SK-N-SH (cell line): ENCODE results near the gene KCNH8. TPM values are rescaled to one million over a fixed set of nuclear protein-coding genes. Genes with fewer than 3 reads are reported as not detected.

Source experiments
- CTCF ChIA-PET: fragments of 300-600, 350-600 bp; formaldehyde crosslinking; extraction: SDS; loops from one replicate; lab custom pipeline; 2021; lab: Yijun Ruan, JAX
- POLR2A ChIA-PET: fragments of 350-600 bp; sonication (Branson Sonifier 250); formaldehyde crosslinking; extraction: SDS; loops from one replicate; lab custom pipeline; 2020; ENCODE audit warnings: antibody characterized with exemption, inconsistent platforms; lab: Yijun Ruan, JAX
- DNase-seq: peaks from one replicate; pipeline ENCODE4 v3.0.0; 2012
- H2AFZ ChIP-seq: fragments of 200-600 bp; sonication (generic); 2 replicates; pipeline ENCODE4 v1.8.1; 2016; ENCODE audit warnings: antibody characterized with exemption, mild to moderate bottlenecking, low read depth
- H3F3A ChIP-seq: fragments of 200-600 bp; sonication (generic); replicated peaks from 2 replicates; pipeline ENCODE3; 2016; ENCODE audit warnings: antibody characterized with exemption, mild to moderate bottlenecking; ENCODE audit not compliant: insufficient read depth
- H3K27ac ChIP-seq, 2 experiments: fragments of 200-500 bp in 1 of 2; fragments of 200-600 bp in 1 of 2; sonication (Bioruptor generic) in 1 of 2; sonication (generic), shearing (Covaris generic) in 1 of 2; 2 replicates each; pipeline versions ENCODE4 v1.5.1 to v1.6.1; 2014 to 2016; ENCODE audit warnings: low read depth in 2 of 2, inconsistent platforms in 1 of 2, low read length in 1 of 2, mild to moderate bottlenecking in 1 of 2, mixed read lengths in 1 of 2
- H3K27me3 ChIP-seq: fragments of 200-600 bp; sonication (generic), shearing (Covaris generic); 2 replicates; pipeline ENCODE4 v1.6.1; 2016; ENCODE audit warnings: mixed run types; ENCODE audit not compliant: insufficient read depth
- H3K36me3 ChIP-seq, 2 experiments: fragments of 200-500 bp in 1 of 2; fragments of 200-600 bp in 1 of 2; sonication (Bioruptor generic) in 1 of 2; sonication (generic) in 1 of 2; replicated peaks in 1 of 2; 2 replicates each; pipeline versions ENCODE3 to v1.5.1; 2014 to 2016; ENCODE audit warnings: low read length in 1 of 2, mild to moderate bottlenecking in 1 of 2; ENCODE audit not compliant: insufficient read depth in 2 of 2, control insufficient read depth in 1 of 2
- H3K4me1 ChIP-seq, 2 experiments: fragments of 200-500 bp in 1 of 2; fragments of 200-600 bp in 1 of 2; sonication (Bioruptor generic) in 1 of 2; sonication (generic), shearing (Covaris generic) in 1 of 2; 2 replicates each; pipeline versions ENCODE4 v1.5.1 to v1.6.1; 2014 to 2016; ENCODE audit warnings: low read depth in 1 of 2, low read length in 1 of 2, mixed run types in 1 of 2; ENCODE audit not compliant: insufficient read depth in 2 of 2, control insufficient read depth in 1 of 2
- H3K4me2 ChIP-seq: fragments of 200-600 bp; sonication (generic), shearing (Covaris generic); 2 replicates; pipeline ENCODE4 v1.6.1; 2017; ENCODE audit warnings: mixed run types
- H3K4me3 ChIP-seq, 2 experiments: fragments of 200-500 bp in 1 of 2; fragments of 200-600 bp in 1 of 2; sonication (Bioruptor generic) in 1 of 2; sonication (generic), shearing (Covaris generic) in 1 of 2; 2 replicates each; pipeline versions ENCODE4 v1.5.1 to v1.8.1; 2014 to 2016; ENCODE audit warnings: low read depth in 2 of 2, inconsistent platforms in 1 of 2, low read length in 1 of 2, mild to moderate bottlenecking in 1 of 2, mixed read lengths in 1 of 2, moderate library complexity in 1 of 2
- H3K79me2 ChIP-seq: fragments of 200-600 bp; sonication (generic); 2 replicates; pipeline ENCODE4 v1.8.1; 2017; ENCODE audit warnings: mild to moderate bottlenecking; ENCODE audit not compliant: insufficient read depth
- H3K9ac ChIP-seq: fragments of 200-600 bp; sonication (generic); 2 replicates; pipeline ENCODE4 v1.6.1; 2017; ENCODE audit warnings: mixed run types
- H3K9me2 ChIP-seq: fragments of 200-600 bp; sonication (generic); 2 replicates; pipeline ENCODE4 v1.6.1; 2017; ENCODE audit warnings: mixed run types
- H3K9me3 ChIP-seq: fragments of 200-600 bp; sonication (generic); 2 replicates; pipeline ENCODE4 v1.6.1; 2017; ENCODE audit warnings: mixed run types, mild to moderate bottlenecking, moderate library complexity
- H4K20me1 ChIP-seq: fragments of 200-600 bp; sonication (generic); 2 replicates; pipeline ENCODE4 v1.6.1; 2017; ENCODE audit warnings: mild to moderate bottlenecking, mixed run types; ENCODE audit not compliant: insufficient read depth
- ELF1 ChIP-seq: IDR thresholded peaks from 2 replicates; pipeline ENCODE4 v1.4.0; 2012
- EP300 ChIP-seq, 2 experiments: IDR thresholded peaks; 2 replicates each; pipeline versions ENCODE4 v1.4.0 to v1.6.1; 2012; ENCODE audit warnings: borderline replicate concordance in 1 of 2, low read depth in 1 of 2, low read length in 1 of 2
- EZH2phosphoT487 ChIP-seq: fragments of 200-600 bp; sonication (generic); IDR thresholded peaks from 2 replicates; pipeline ENCODE4 v1.6.1; 2017; ENCODE audit warnings: low read depth, mixed run types, mild to moderate bottlenecking, antibody characterized with exemption, moderate library complexity, borderline replicate concordance
- FOSL2 ChIP-seq: IDR thresholded peaks from 2 replicates; pipeline ENCODE4 v1.4.0; 2012; ENCODE audit warnings: low read depth, mild to moderate bottlenecking, moderate library complexity, borderline replicate concordance
- FOXJ3 ChIP-seq: sonication (generic); formaldehyde crosslinking; IDR thresholded peaks from 2 replicates; pipeline ENCODE4 v1.5.1; 2020; ENCODE audit warnings: mild to moderate bottlenecking, missing genetic modification reagents
- GATA2 ChIP-seq: sonication (generic); formaldehyde crosslinking; IDR thresholded peaks from 2 replicates; pipeline ENCODE4 v1.5.0; 2020; ENCODE audit warnings: mild to moderate bottlenecking, missing genetic modification reagents
- JUND ChIP-seq: IDR thresholded peaks from 2 replicates; pipeline ENCODE4 v1.4.0; 2012
- MEF2A ChIP-seq: IDR thresholded peaks from 2 replicates; pipeline ENCODE4 v1.4.0; 2012; ENCODE audit warnings: low read depth, borderline replicate concordance
- NFIC ChIP-seq: IDR thresholded peaks from 2 replicates; pipeline ENCODE4 v1.4.0; 2012; ENCODE audit warnings: borderline replicate concordance
- NRF1 ChIP-seq: IDR thresholded peaks from 2 replicates; pipeline ENCODE4 v1.6.1; 2012; ENCODE audit warnings: low read depth, mild to moderate bottlenecking, low read length
- RCOR1 ChIP-seq: fragments of 150-350 bp; IDR thresholded peaks from 2 replicates; pipeline ENCODE4 v1.6.1; 2017; ENCODE audit warnings: antibody characterized with exemption, low read length
- RXRA ChIP-seq: IDR thresholded peaks from 2 replicates; pipeline ENCODE4 v1.4.0; 2012; ENCODE audit warnings: low read depth, mild to moderate bottlenecking, borderline replicate concordance
- SIN3A ChIP-seq: IDR thresholded peaks from 2 replicates; pipeline ENCODE4 v1.6.1; 2012; ENCODE audit warnings: low read depth, mild to moderate bottlenecking, low read length, moderate library complexity, borderline replicate concordance
- SMC3 ChIP-seq: IDR thresholded peaks from 2 replicates; pipeline ENCODE4 v1.6.1; 2012; ENCODE audit warnings: low read depth, low read length, improper control_type of control experiment
- TAF1 ChIP-seq: IDR thresholded peaks from 2 replicates; pipeline ENCODE4 v1.6.1; 2012; ENCODE audit warnings: low read depth, mild to moderate bottlenecking, low read length, moderate library complexity, borderline replicate concordance
- TCF12 ChIP-seq: IDR thresholded peaks from 2 replicates; pipeline ENCODE4 v1.4.0; 2012
- TEAD4 ChIP-seq: IDR thresholded peaks from 2 replicates; pipeline ENCODE4 v1.4.0; 2012; ENCODE audit warnings: mild to moderate bottlenecking, borderline replicate concordance; ENCODE audit not compliant: insufficient read depth
- WGBS: methylation state at CpG from one replicate; pipeline ENCODE4 v1.1.6; 2017; ENCODE audit warnings: low lambda C conversion rate; 5-methylcytosine and 5-hydroxymethylcytosine counted together
- polyA plus RNA-seq, 3 experiments: library from polyadenylated mRNA; depleted of rRNA; stranded (reverse); fragments of >200 nt; gene quantifications; 2 replicates each; pipeline ENCODE4 v1.2.3, GENCODE V29; 2012
- TF ChIP-seq, protein P1 (sequence below): IDR thresholded peaks from 2 replicates; pipeline ENCODE4 v1.4.0; 2012; ENCODE audit warnings: low read depth, borderline replicate concordance
- TF ChIP-seq, protein P2 (sequence below): IDR thresholded peaks from 2 replicates; pipeline ENCODE4; 2012

Gene KCNH8
- polyA plus RNA-seq, 1 of the 3 experiments (the other 2 are of a cell fraction), result 0.05 TPM

DNA sequence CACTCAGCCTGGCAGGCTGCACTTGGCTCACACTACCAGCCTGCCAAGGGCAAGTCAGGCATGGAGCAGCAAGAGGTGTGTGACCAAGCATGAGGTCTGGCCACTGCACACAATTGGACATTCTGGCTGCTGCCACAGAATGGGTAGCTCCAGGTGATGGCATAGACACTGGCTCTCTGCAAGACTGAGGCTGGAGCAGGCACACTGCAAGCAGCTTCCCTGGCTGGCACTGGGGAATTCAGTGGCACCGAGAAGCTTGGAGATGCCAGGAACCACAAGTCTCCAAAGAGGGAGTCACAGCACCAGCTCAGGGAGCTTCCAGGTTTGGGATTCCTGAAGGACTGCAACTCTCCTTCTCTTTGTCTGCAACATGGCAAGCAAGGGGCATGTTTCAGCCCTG is 42.0 kb upstream of the KCNH8 start:
- POLR2A ChIA-PET, result no interaction called here
- Histone ChIP-seq H3K27ac (no peak overlapping the region), H3K27me3 (no peaks in the 10 kb centered on the region), H3K4me2 (no peak overlapping the region), H3K4me3 (no peak overlapping the region), H3K9ac (no peak overlapping the region), H4K20me1 (no peaks in the 10 kb centered on the region), H3F3A (no peaks in the 10 kb centered on the region), H3K36me3 (no peaks in the 10 kb centered on the region), H3K4me1 (no peaks in the 10 kb centered on the region), H3K9me3 (no peaks in the 10 kb centered on the region), H2AFZ (no peak overlapping the region), H3K9me2 (no peaks in the 10 kb centered on the region), H3K79me2 (no peaks in the 10 kb centered on the region)
- TF ChIP-seq, protein P1, sequence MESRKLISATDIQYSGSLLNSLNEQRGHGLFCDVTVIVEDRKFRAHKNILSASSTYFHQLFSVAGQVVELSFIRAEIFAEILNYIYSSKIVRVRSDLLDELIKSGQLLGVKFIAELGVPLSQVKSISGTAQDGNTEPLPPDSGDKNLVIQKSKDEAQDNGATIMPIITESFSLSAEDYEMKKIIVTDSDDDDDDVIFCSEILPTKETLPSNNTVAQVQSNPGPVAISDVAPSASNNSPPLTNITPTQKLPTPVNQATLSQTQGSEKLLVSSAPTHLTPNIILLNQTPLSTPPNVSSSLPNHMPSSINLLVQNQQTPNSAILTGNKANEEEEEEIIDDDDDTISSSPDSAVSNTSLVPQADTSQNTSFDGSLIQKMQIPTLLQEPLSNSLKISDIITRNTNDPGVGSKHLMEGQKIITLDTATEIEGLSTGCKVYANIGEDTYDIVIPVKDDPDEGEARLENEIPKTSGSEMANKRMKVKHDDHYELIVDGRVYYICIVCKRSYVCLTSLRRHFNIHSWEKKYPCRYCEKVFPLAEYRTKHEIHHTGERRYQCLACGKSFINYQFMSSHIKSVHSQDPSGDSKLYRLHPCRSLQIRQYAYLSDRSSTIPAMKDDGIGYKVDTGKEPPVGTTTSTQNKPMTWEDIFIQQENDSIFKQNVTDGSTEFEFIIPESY, result no peak
- TF ChIP-seq FOSL2, result no peak
- CTCF ChIA-PET, result interaction anchor here (0.6 kb wide), 1 partner anchor 22 kb away, joined by 3 read pairs; no protein-coding TSS in a partner anchor
- 25% methylated on average over 1 of the region's 1 CpG for WGBS
- no peak for DNase-seq

DNA sequence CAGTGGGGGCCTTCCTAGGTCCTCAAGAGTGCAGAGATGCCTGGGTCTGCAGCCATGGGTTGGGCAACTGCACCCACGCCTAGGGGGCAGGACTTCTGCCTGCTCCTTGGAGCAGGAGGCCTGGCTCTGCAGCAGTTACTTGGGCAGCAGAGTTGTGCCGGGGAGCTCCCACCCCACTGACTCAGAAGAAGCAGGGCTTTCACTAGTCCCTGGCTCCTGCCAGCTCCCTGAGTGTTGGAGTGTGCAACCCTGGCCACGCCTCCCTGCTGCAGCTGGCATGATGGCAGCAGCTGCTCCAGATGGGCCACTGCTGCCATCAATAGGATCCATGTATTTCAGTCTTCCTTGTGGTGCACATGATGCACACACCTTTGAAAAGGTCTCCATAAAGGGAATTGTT is 40.6 kb upstream of the KCNH8 start:
- Histone ChIP-seq H3K4me2 (no peak overlapping the region), H3K4me3 (no peak overlapping the region), H3K27ac (no peak overlapping the region), H3K79me2 (no peaks in the 10 kb centered on the region), H3K9ac (no peak overlapping the region), H3K27me3 (no peaks in the 10 kb centered on the region), H3F3A (no peaks in the 10 kb centered on the region), H3K36me3 (no peaks in the 10 kb centered on the region), H4K20me1 (no peaks in the 10 kb centered on the region), H3K4me1 (no peaks in the 10 kb centered on the region), H3K9me3 (no peaks in the 10 kb centered on the region), H2AFZ (no peak overlapping the region), H3K9me2 (no peaks in the 10 kb centered on the region)
- TF ChIP-seq, protein P1, result no peak
- TF ChIP-seq SMC3 (no peak), NRF1 (no peak), RXRA (no peak)
- POLR2A ChIA-PET, result no interaction called here
- no CpG with 5 or more reads among the region's 3 CpGs for WGBS
- CTCF ChIA-PET, result no interaction called here
- DNase-seq, result no peak

DNA sequence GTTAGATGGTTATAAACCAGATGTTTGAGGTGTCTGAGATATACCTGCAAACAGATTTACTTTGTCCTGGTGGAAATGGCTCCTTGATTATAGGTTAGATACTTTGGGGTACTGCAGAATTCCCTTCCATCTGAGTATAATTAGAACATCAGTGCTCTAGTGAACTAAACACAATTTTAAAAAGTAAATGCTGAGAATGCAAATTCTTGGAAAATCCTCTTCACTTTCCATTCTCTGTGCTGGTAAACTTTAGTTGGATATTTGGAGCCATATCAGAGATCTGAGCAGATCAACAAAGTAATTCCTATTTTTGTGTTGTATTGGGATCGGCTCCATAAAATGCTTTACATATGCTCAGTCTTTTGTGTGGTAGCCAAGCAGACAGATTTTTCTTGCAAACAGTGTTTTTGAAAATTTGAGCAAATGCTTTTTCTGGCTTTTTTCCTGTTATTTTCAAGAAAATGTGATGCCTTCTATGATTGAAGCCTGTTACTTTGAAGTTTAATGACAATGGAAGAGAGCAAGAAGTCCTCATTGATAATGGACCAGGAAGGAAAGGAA is 37.9 kb upstream of the KCNH8 start:
- Histone ChIP-seq H2AFZ (no peak overlapping the region), H3K4me1 (no peaks in the 10 kb centered on the region), H3F3A (no peaks in the 10 kb centered on the region), H3K27ac (no peak overlapping the region), H4K20me1 (no peaks in the 10 kb centered on the region), H3K79me2 (no peaks in the 10 kb centered on the region), H3K9me3 (no peaks in the 10 kb centered on the region), H3K9ac (no peak overlapping the region), H3K27me3 (no peaks in the 10 kb centered on the region), H3K4me3 (no peak overlapping the region), H3K36me3 (no peaks in the 10 kb centered on the region), H3K4me2 (no peak overlapping the region), H3K9me2 (no peaks in the 10 kb centered on the region)
- 57% methylated on average over 1 of the region's 1 CpG for whole genome bisulfite sequencing
- ChIA-PET CTCF (no interaction called here), POLR2A (no interaction called here)
- DNase-seq, result no peak
- TF ChIP-seq JUND, result no peak
- TF ChIP-seq TAF1, result no peak
- TF ChIP-seq FOXJ3 (CRISPR knock-in tag), result no peak
- TF ChIP-seq NFIC, result no peak
- TF ChIP-seq EZH2phosphoT487, result no peak
- TF ChIP-seq, protein P2, sequence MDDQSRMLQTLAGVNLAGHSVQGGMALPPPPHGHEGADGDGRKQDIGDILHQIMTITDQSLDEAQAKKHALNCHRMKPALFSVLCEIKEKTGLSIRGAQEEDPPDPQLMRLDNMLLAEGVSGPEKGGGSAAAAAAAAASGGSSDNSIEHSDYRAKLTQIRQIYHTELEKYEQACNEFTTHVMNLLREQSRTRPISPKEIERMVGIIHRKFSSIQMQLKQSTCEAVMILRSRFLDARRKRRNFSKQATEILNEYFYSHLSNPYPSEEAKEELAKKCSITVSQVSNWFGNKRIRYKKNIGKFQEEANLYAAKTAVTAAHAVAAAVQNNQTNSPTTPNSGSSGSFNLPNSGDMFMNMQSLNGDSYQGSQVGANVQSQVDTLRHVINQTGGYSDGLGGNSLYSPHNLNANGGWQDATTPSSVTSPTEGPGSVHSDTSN, result no peak
- no peak for TF ChIP-seq RXRA
- TF ChIP-seq ELF1, result no peak
- no peak for TF ChIP-seq TCF12
- TF ChIP-seq MEF2A, result no peak
- TF ChIP-seq RCOR1, result no peak
- no peak for TF ChIP-seq EP300 (IDR thresholded peaks at IDR 0.05; ENCODE audit: borderline replicate concordance in 1 of 2, low read depth in 1 of 2, low read length in 1 of 2)
- no peak for TF ChIP-seq GATA2 (CRISPR knock-in tag)
- no peak for TF ChIP-seq TEAD4
- no peak for TF ChIP-seq SIN3A
